Fibroblast of skin of back (primary cell): ENCODE results near the gene MTCL1.

Experiments used
- DNase-seq: peaks from one replicate; pipeline ENCODE4 v3.0.0-alpha.2; 2013

MTCL1 gene

DNA sequence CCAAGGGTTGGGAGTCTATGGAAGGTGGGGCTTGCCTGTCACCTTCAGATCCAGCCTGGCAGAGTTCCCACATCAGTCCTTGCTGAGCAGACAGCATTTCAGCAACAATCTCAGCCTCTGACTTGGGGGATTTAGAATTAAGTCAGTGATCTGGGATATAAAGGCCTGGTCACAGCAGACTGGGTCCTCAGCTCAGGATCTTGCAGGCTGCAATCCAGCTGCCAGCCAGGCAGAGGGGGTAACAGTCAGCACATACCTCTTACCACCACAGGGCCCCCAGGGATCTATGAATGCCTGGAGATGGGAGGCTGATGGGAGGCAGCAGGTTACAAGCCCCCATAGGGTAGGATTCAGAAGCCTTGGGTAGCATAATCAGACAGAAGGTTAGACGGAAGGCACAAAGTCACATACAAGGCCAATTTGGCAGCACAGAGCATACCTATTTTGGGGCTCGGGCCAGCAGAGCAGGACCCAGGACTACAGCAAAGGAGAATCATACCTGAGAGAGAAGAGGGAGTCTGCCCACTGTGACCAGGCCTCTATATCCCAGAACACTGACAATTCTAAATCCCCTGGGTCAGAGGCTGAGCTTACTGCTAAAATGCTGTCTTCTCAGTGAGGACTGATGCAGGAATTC, 163.5 kb downstream of the MTCL1 start:
- DNase-seq = no peak

DNA sequence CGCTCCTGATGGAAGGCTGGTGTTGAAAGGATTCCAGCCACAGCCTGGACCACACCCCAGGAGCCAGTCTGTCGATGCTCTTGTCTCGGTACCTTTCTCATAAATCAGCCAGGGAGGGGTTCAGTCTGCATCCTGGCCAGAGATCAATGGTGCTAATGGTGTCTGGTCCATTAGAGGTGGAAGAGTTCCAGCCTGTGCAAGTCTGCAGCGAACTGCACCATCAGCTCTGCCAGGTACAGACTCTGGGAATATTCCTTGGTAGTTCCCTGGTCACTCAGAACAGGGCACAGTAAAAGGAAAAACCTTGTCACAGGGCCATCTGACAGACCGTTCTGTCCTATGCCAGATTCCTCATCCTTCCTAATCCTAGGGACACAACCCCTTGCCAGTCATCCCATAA, 164.3 kb downstream of the MTCL1 start:
- no peak for DNase-seq

DNA sequence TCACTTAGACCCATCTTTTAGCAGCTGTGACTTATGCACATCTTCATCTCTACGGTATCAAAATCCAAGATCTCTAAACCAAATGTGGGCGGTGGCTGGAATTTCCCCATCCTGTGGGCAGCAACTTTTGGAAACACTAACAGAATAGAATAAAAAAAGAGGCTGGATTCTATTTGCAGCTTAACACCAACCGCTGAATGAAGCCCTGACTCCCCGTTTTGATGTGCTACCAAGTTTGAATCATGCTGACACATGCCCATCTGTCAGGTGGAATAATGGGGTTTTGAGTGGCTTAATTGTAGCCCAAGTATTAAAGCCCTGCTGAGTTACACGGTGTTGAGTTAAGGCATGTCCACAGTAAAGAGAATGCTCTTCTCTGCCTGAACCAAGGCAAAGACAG, 165.2 kb downstream of the MTCL1 start:
- no peak for DNase-seq

GRCh38 chr18:8871489-8871888, 166.1 kb downstream of the MTCL1 start:
- DNase-seq = peak; percentile 48

GRCh38 chr18:8874872-8875271, 169.5 kb downstream of the MTCL1 start:
- DNase-seq = no peak

DNA sequence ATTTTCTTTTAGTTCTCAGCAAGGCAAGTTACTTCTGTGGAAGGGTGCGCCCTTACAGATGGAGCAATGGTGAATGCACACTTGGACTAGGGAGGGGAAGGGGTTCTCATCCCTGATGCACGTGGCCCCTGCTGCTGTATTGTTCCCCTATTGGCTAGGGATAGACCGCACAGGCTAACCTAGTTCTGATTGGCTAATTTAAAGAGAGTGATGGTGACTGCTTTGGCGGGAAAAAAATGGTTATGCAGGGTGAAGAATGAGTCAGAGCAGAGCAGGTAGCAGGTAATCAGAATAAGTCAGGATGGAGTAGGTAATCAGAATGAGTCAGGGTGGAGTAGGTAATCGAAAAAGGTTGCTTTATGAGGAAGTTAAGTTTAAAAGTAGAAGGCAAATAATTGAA, 171.5 kb downstream of the MTCL1 start:
- DNase-seq = no peak

- no peak for DNase-seq
Measured at GRCh38 chr18:8881103-8881502, 175.7 kb downstream of the MTCL1 start.
